Measurements from ENCODE around the gene TUBG2.

TUBG2 gene

DNA sequence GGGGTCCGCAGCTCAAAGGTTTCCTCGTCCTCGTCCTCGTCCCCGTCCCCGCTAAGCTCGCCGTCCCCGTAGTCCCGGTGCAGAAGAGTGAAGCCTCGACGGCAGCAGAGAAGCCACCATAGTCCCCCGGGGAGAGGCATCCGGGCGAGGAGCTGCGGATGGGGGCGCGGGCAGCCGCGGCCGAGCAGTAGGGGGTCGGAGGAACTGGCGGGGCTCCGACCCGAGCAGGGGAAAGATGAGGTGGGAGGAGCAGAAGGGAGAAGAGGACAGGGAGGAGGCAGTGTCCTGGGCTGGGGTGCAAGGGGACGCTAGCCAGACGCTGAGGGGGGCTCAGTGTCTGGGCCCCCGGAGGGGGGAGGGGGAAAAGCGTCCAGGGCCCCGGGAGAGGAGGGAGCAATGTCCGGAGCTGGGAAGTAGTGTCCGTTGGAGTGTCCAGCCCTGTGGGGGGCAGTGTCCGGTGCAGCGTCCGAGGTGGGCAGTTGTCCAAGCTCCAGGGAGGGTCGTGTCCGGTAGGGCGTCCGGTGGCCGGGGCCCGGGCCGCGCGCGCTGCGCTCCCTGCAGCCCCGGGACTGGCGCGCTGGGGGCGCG lies 17.4 kb downstream of the TUBG2 start, which contains the start of gene PLEKHH3:
Gene PLEKHH3 (minus strand): TSS at position 571 of the 588 bp plus-strand sequence. CDS start 431 bp downstream, at position 140.
- no peaks in the 10 kb centered on the region for H3K27me3 ChIP-seq (ENCODE audit: insufficient read depth, low read depth)
- H3K4me3 ChIP-seq (IDR thresholded peaks at IDR 0.05; ENCODE audit: insufficient read depth, low read depth, low read length) = peak within 1 kb of the TSS; percentile 78
- H3K27ac ChIP-seq = peak within 1 kb of the TSS; percentile 98
- H3K36me3 ChIP-seq (ENCODE audit: insufficient read depth) = peaks cover 6% of the 10 kb centered on the region
- H3K4me2 ChIP-seq = peak within 1 kb of the TSS; percentile 99
- peaks cover 62% of the 10 kb centered on the region for H3K79me2 ChIP-seq (ENCODE audit: insufficient read depth, low read depth)
- TF ChIP-seq, protein P1, sequence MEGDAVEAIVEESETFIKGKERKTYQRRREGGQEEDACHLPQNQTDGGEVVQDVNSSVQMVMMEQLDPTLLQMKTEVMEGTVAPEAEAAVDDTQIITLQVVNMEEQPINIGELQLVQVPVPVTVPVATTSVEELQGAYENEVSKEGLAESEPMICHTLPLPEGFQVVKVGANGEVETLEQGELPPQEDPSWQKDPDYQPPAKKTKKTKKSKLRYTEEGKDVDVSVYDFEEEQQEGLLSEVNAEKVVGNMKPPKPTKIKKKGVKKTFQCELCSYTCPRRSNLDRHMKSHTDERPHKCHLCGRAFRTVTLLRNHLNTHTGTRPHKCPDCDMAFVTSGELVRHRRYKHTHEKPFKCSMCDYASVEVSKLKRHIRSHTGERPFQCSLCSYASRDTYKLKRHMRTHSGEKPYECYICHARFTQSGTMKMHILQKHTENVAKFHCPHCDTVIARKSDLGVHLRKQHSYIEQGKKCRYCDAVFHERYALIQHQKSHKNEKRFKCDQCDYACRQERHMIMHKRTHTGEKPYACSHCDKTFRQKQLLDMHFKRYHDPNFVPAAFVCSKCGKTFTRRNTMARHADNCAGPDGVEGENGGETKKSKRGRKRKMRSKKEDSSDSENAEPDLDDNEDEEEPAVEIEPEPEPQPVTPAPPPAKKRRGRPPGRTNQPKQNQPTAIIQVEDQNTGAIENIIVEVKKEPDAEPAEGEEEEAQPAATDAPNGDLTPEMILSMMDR (conservative IDR thresholded peaks at IDR 0.05; ENCODE audit: low read depth, low read length) = no peak
- H3K9ac ChIP-seq = peak within 1 kb of the TSS; percentile 73
- peak within 1 kb of the TSS; percentile 48 for H2AFZ ChIP-seq (ENCODE audit: low read depth)
- peaks cover 32% of the 10 kb centered on the region for H3K4me1 ChIP-seq (ENCODE audit: low read depth, poor library complexity, severe bottlenecking)
- H4K20me1 ChIP-seq (ENCODE audit: insufficient read depth) = no peaks in the 10 kb centered on the region

DNA sequence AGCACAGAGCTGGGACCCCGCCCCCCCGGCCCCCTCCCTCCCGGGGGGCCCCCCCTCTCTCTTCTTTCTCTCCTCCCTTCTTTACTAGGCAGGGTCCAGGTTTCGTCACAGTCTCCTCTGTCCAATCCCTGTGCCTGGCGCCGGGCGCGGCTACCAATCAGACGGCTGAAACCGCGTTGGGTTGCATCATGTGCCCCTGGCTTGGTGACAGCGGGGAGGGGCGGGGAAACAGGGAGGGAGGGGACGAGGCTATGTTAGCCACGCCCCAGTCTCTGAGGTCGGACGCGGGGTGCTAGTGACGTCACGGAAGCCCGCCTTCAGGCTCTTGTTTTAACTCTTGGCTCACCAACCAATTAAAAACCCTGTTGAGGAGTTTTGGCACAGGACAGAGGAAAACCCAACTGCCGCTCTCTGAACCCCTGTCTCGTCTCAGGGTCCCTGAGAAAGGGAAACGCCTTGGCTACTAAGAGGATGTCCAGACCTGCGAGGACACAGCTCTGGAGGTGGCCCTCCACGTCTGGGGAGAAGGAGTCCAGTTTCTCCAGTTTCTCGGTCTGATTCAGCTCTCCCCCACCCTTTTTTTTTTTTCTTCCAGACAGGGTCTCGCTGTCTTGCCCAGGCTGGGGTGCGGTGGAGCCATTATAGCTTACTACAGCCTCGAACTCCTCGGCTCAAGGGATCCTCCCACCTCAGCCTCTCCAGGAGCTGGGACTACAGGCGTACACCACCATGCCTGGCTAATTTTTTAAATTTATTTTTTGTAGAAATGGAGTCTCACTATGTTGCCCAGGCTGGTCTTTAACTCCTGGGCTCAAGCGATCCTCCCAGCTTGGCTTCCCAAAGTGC lies 18.2 kb downstream of the TUBG2 start:
- Histone ChIP-seq H3K4me2 (peak overlapping the region; percentile 99), H3K4me3 (IDR thresholded peaks at IDR 0.05; ENCODE audit: insufficient read depth, low read depth, low read length) (no peak overlapping the region), H3K36me3 (ENCODE audit: insufficient read depth) (peaks cover 6% of the 10 kb centered on the region), H3K4me1 (ENCODE audit: low read depth, poor library complexity, severe bottlenecking) (peaks cover 39% of the 10 kb centered on the region), H3K27me3 (ENCODE audit: insufficient read depth, low read depth) (no peaks in the 10 kb centered on the region), H3K9ac (peak overlapping the region; percentile 73), H3K27ac (peak overlapping the region; percentile 98), H4K20me1 (ENCODE audit: insufficient read depth) (no peaks in the 10 kb centered on the region), H2AFZ (ENCODE audit: low read depth) (peak overlapping the region; percentile 48), H3K79me2 (ENCODE audit: insufficient read depth, low read depth) (peaks cover 55% of the 10 kb centered on the region)
- TF ChIP-seq, protein P1 (conservative IDR thresholded peaks at IDR 0.05; ENCODE audit: low read depth, low read length) = no peak

GRCh38 chr17:42677921-42678781 lies 19.1 kb downstream of the TUBG2 start:
- TF ChIP-seq, protein P1 (conservative IDR thresholded peaks at IDR 0.05; ENCODE audit: low read depth, low read length) = no peak
- Histone ChIP-seq H3K4me2 (peak overlapping the region; percentile 99), H3K9ac (peak overlapping the region; percentile 73), H3K36me3 (ENCODE audit: insufficient read depth) (no peaks in the 10 kb centered on the region), H3K4me1 (ENCODE audit: low read depth, poor library complexity, severe bottlenecking) (peaks cover 47% of the 10 kb centered on the region), H3K4me3 (IDR thresholded peaks at IDR 0.05; ENCODE audit: insufficient read depth, low read depth, low read length) (no peak overlapping the region), H4K20me1 (ENCODE audit: insufficient read depth) (no peaks in the 10 kb centered on the region), H3K27me3 (ENCODE audit: insufficient read depth, low read depth) (no peaks in the 10 kb centered on the region), H3K27ac (peak overlapping the region; percentile 98), H2AFZ (ENCODE audit: low read depth) (peak overlapping the region; percentile 48), H3K79me2 (ENCODE audit: insufficient read depth, low read depth) (peaks cover 45% of the 10 kb centered on the region)

DNA sequence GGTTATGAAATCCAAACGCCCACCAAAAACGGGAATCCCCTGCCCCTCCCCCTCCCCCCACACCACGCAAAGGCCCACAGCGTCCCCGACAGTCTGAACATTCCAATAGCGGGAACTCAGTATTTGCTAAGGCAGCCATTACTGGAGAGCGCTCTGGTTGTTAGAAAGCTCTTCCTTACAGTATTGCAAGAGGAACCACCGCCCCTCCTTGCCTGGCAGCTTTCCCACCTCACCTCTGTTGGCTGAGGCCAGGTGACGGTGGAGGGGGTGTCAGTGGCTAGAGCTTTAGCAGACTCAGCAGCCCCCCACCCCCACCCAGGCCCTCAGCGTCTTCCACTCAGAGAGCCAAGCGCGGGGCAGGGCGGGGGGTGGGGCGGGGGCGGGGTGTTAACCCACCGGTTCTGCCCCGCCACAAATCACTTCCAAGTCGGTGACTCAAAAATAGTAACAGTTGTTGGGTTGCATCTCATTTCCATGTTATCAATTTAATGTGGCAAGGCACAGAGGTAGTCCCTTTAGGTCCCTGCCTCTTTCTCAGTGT lies 19.9 kb downstream of the TUBG2 start:
- Histone ChIP-seq H2AFZ (ENCODE audit: low read depth) (peak overlapping the region; percentile 62; the same call in 1 of the 2 replicates), H4K20me1 (ENCODE audit: insufficient read depth) (no peaks in the 10 kb centered on the region), H3K27me3 (ENCODE audit: insufficient read depth, low read depth) (no peaks in the 10 kb centered on the region), H3K27ac (peak overlapping the region; percentile 98), H3K4me3 (IDR thresholded peaks at IDR 0.05; ENCODE audit: insufficient read depth, low read depth, low read length) (no peak overlapping the region), H3K9ac (peak overlapping the region; percentile 83), H3K4me2 (peak overlapping the region; percentile 97), H3K4me1 (ENCODE audit: low read depth, poor library complexity, severe bottlenecking) (peaks cover 47% of the 10 kb centered on the region), H3K79me2 (ENCODE audit: insufficient read depth, low read depth) (peaks cover 40% of the 10 kb centered on the region), H3K36me3 (ENCODE audit: insufficient read depth) (no peaks in the 10 kb centered on the region)
- TF ChIP-seq, protein P1 (conservative IDR thresholded peaks at IDR 0.05; ENCODE audit: low read depth, low read length) = no peak

Data from KMS-11 (cell line).